ENCODE results near the gene M1AP.
"Not testable (repeated sequence)": the region's sequence is repeated elsewhere in the genome, so short reads cannot be mapped to it uniquely, and the experiment has no call there.

M1AP gene

DNA sequence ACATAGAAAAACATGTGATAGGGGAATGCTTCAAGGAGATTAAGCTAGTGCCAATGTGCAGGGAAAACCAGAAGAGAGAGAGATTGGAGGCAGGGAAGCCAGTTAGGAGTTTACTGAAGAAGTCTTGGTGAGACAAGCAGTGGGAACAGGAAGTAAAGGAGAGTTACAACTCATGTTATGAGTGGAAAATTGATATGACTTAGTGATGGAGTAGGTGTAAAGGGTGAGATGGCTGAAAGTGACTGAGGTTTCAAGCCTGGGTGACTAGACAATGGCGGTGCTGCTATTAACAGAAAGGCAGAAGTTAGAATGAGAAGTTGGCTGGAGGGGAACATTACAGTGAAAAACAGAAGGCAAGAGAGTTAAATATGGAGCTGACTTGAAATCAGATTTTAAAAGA is 77.1 kb downstream of the M1AP start:
- Histone ChIP-seq H3K4me1 (peaks cover 26% of the 10 kb centered on the region), H4K20me1 (no peaks in the 10 kb centered on the region), H3K9ac (no peak overlapping the region), H3K36me3 (no peaks in the 10 kb centered on the region), H3K27me3 (no peaks in the 10 kb centered on the region), H3K27ac (no peak overlapping the region), H3K4me3 (no peak overlapping the region), H3K9me3 (0 out of 2 replicates have a peak, but pooled peaks cover 3% of the 10 kb centered on the region), H3K4me2 (peak overlapping the region; percentile 20)
- TF ChIP-seq Cebpa-rat (IDR thresholded peaks at IDR 0.05), result no peak

- no peaks in the 10 kb centered on the region for H4K20me1 ChIP-seq
- no peak for TF ChIP-seq Cebpa-rat (IDR thresholded peaks at IDR 0.05)
- H3K4me2 ChIP-seq, result no peak overlapping the region
- H3K27ac ChIP-seq, result no peak overlapping the region
- H3K9ac ChIP-seq, result no peak overlapping the region
- no peak overlapping the region for H3K4me3 ChIP-seq
- H3K9me3 ChIP-seq, result 0 out of 2 replicates have a peak, but pooled peaks cover 3% of the 10 kb centered on the region
- no peaks in the 10 kb centered on the region for H3K36me3 ChIP-seq
- H3K4me1 ChIP-seq, result peaks cover 25% of the 10 kb centered on the region
- H3K27me3 ChIP-seq, result no peaks in the 10 kb centered on the region
These were observed 78.4 kb downstream of the M1AP start for GRCh38 chr2:74569686-74570085.

DNA sequence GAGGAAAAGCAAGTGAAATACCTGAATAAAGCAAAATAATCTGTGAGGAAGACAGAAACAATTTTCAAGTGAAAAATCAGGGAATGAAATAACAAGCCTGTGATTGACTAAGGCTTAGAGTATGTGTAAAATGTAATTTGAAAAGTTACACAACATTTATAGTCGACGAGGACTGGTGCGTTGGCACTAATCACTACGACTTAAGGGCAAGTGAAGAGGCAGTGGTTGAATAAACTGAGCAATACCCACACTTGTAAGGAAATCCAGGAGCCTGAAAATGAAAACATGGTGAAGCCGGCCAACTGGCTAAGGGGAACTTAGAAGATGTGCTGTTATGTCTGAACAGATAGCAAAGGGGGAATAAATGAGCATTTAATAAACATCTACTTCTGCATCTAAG is 80.2 kb downstream of the M1AP start:
- H3K36me3 ChIP-seq, result no peaks in the 10 kb centered on the region
- no peaks in the 10 kb centered on the region for H3K27me3 ChIP-seq
- no peaks in the 10 kb centered on the region for H4K20me1 ChIP-seq
- peaks cover 9% of the 10 kb centered on the region for H3K4me1 ChIP-seq
- H3K4me2 ChIP-seq, result no peak overlapping the region
- H3K9ac ChIP-seq, result no peak overlapping the region
- 0 out of 2 replicates have a peak, but pooled peaks cover under 1% of the 10 kb centered on the region for H3K9me3 ChIP-seq
- H3K4me3 ChIP-seq, result no peak overlapping the region
- TF ChIP-seq Cebpa-rat (IDR thresholded peaks at IDR 0.05), result no peak
- no peak overlapping the region for H3K27ac ChIP-seq

DNA sequence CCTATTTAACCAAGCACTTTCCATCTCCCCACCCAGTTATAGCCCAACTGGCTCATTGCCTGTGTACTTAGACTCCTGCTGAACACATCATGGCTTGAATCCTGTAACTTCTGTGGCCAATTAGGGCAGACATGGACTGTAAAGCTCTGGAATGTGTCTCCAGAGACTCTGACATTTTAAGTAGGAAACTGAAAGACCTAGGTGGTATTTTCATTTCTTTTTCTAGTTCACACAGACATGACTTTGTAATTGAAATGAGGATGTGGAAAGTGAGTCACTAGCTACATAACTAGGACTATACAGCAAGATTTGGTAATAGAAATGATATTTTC is 81.4 kb downstream of the M1AP start:
- H3K9ac ChIP-seq, result no peak overlapping the region
- H3K4me3 ChIP-seq, result no peak overlapping the region
- H4K20me1 ChIP-seq, result no peaks in the 10 kb centered on the region
- peaks cover 14% of the 10 kb centered on the region for H3K4me1 ChIP-seq
- H3K9me3 ChIP-seq, result no peaks in the 10 kb centered on the region
- no peak overlapping the region for H3K27ac ChIP-seq
- no peak overlapping the region for H3K4me2 ChIP-seq
- H3K36me3 ChIP-seq, result no peaks in the 10 kb centered on the region
- H3K27me3 ChIP-seq, result no peaks in the 10 kb centered on the region
- no peak for TF ChIP-seq Cebpa-rat (IDR thresholded peaks at IDR 0.05)

DNA sequence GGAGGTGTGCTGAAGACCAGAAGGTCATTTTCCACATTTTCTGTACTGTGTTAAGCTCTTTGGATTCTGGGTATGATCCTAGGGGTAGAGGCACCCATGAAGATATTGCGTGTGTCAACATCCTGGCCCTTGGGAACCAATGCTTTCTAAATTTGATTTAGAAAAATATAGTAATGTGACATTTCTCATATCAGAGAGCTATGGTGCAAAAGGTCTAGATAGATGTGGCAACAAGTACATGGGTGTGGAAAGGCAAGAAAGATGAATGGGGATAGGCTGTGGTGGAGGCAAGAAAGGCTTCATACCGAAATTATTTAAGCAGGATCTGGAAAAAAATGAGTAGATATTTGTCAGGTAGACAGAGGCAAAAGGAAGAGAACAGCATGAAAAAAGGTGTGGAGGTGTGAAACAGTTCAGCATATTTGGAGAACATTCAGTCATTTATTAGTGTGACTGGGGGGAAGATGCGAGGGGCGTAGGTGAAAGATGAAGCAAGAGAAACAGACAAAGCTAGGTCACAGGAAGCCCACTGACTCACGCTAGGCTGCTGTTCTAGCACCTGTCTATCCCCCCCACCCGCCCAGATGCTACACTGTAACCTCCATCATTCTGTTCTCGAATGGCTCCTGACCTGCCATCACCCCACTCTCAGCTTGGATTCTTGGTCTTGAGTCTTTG is 81.9 kb downstream of the M1AP start:
- TF ChIP-seq Cebpa-rat (IDR thresholded peaks at IDR 0.05), result no peak
- H3K36me3 ChIP-seq, result no peaks in the 10 kb centered on the region
- H3K4me2 ChIP-seq, result no peak overlapping the region
- no peak overlapping the region for H3K4me3 ChIP-seq
- peaks cover 9% of the 10 kb centered on the region for H3K4me1 ChIP-seq
- H4K20me1 ChIP-seq, result no peaks in the 10 kb centered on the region
- no peaks in the 10 kb centered on the region for H3K27me3 ChIP-seq
- H3K27ac ChIP-seq, result no peak overlapping the region
- H3K9ac ChIP-seq, result no peak overlapping the region
- no peaks in the 10 kb centered on the region for H3K9me3 ChIP-seq

GRCh38 chr2:74564222-74564621 is 83.9 kb downstream of the M1AP start:
- H4K20me1 ChIP-seq, result no peaks in the 10 kb centered on the region
- TF ChIP-seq Cebpa-rat (IDR thresholded peaks at IDR 0.05), result no peak
- no peaks in the 10 kb centered on the region for H3K9me3 ChIP-seq
- peaks cover 12% of the 10 kb centered on the region for H3K4me1 ChIP-seq
- no peaks in the 10 kb centered on the region for H3K36me3 ChIP-seq
- H3K27me3 ChIP-seq, result 0 out of 2 replicates have a peak, but pooled peaks cover 3% of the 10 kb centered on the region
- no peak overlapping the region for H3K4me2 ChIP-seq
- H3K9ac ChIP-seq, result no peak overlapping the region
- H3K27ac ChIP-seq, result no peak overlapping the region
- no peak overlapping the region for H3K4me3 ChIP-seq

- Histone ChIP-seq H3K4me2 (no peak overlapping the region), H4K20me1 (peaks cover 9% of the 10 kb centered on the region), H3K27me3 (0 out of 2 replicates have a peak, but pooled peaks cover 3% of the 10 kb centered on the region), H3K4me1 (peaks cover 12% of the 10 kb centered on the region), H3K36me3 (0 out of 2 replicates have a peak, but pooled peaks cover 7% of the 10 kb centered on the region), H3K9me3 (no peaks in the 10 kb centered on the region), H3K4me3 (no peak overlapping the region), H3K27ac (no peak overlapping the region), H3K9ac (no peak overlapping the region)
- TF ChIP-seq Cebpa-rat (IDR thresholded peaks at IDR 0.05), result no peak
These were observed 85.9 kb downstream of the M1AP start for GRCh38 chr2:74562126-74562775.

DNA sequence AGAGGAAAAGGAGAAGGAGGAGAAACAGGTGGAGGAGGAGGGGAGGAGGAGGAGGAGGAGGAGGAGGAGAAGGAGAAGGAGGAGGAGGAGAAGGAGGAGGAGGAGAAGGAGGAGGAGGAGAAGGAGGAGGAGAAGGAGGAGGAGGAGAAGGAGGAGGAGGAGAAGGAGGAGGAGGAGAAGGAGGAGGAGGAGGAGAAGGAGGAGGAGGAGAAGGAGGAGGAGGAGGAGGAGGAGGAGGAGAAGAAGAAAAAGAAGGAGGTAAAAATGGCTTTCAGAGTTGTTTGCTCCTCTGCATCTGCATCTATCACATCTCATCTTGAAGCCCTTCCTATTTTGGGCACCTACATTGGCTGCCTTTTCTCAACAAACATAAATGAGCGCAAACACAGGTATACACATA is 87.1 kb downstream of the M1AP start:
- H3K9ac ChIP-seq, H3K4me3 ChIP-seq, H3K27ac ChIP-seq, H3K9me3 ChIP-seq, H3K27me3 ChIP-seq, H3K4me2 ChIP-seq: not testable (repeated sequence)
- peaks cover 19% of the 10 kb centered on the region for H3K36me3 ChIP-seq
- peaks cover 12% of the 10 kb centered on the region for H3K4me1 ChIP-seq
- peaks cover 21% of the 10 kb centered on the region for H4K20me1 ChIP-seq

DNA sequence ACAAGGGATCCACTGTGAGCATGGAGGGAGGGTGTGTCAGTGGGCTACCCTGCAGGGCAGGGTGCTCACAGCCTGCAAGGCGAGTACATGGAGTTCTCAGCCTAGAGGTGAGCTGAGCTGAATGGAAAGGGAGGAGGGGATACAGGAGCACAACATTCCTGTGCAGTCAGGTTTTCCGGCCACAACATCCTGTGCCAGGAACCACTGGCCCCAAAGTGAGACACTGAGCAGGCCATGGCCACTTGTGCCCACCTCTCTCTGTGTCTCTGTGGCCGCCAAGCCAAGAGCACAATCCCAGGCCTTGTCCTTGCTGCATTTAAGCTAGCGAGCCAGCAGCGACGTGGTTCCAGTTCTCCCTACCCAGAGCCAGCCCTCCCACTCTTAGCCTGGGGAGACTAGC is 87.5 kb downstream of the M1AP start:
- H3K9ac ChIP-seq, result no peak overlapping the region
- H3K4me3 ChIP-seq, result no peak overlapping the region
- H3K4me2 ChIP-seq, result peak overlapping the region; percentile 24; the same call in 1 of the 2 replicates
- H3K27me3 ChIP-seq, result 0 out of 2 replicates have a peak, but pooled peaks cover 3% of the 10 kb centered on the region
- H4K20me1 ChIP-seq, result peaks cover 26% of the 10 kb centered on the region
- no peak overlapping the region for H3K27ac ChIP-seq
- no peak for TF ChIP-seq Cebpa-rat (IDR thresholded peaks at IDR 0.05)
- H3K36me3 ChIP-seq, result peaks cover 20% of the 10 kb centered on the region
- no peaks in the 10 kb centered on the region for H3K9me3 ChIP-seq
- H3K4me1 ChIP-seq, result peaks cover 15% of the 10 kb centered on the region

GRCh38 chr2:74559912-74560311 is 88.2 kb downstream of the M1AP start:
- Histone ChIP-seq H3K36me3 (peaks cover 20% of the 10 kb centered on the region), H3K9me3 (no peaks in the 10 kb centered on the region), H3K4me2 (0 out of 2 replicates have a peak overlapping the region, but pooled peaks have one; percentile 24), H3K4me3 (no peak overlapping the region), H4K20me1 (peaks cover 31% of the 10 kb centered on the region), H3K4me1 (peaks cover 20% of the 10 kb centered on the region), H3K27ac (no peak overlapping the region), H3K9ac (no peak overlapping the region), H3K27me3 (0 out of 2 replicates have a peak, but pooled peaks cover 3% of the 10 kb centered on the region)
- TF ChIP-seq Cebpa-rat (IDR thresholded peaks at IDR 0.05), result no peak

Data from BLaER1 (cell line).